Upper lobe of left lung (tissue), 4 donors: Measurements from ENCODE around the gene CTSS.

Experiments used
- EP300 ChIP-seq, 4 donors: sonication (generic); formaldehyde crosslinking; IDR thresholded peaks; one replicate each; pipeline ENCODE4 v1.5.1; 2017; ENCODE audit warnings: antibody characterized with exemption in 4 of 4, control low read depth in 2 of 4
- POLR2A ChIP-seq, 4 donors: fragments of 450-650 bp; IDR thresholded peaks; one replicate each; pipeline ENCODE4 v1.5.1; 2016 to 2017; ENCODE audit warnings: antibody characterized with exemption in 4 of 4, mild to moderate bottlenecking in 2 of 4
- POLR2AphosphoS5 ChIP-seq, 2 donors: sonication (generic); formaldehyde crosslinking; IDR thresholded peaks; one replicate each; pipeline ENCODE4 v1.5.1; 2017; ENCODE audit warnings: antibody characterized with exemption in 2 of 2
- TF ChIP-seq, protein P1 (sequence below), 6 experiments: fragments of 450-650 bp in 4 of 6; fragments of 200-600 bp in 2 of 6; sonication (generic) in 2 of 6; IDR thresholded peaks; one replicate each; pipeline ENCODE4 v1.5.1; 2016 to 2019; ENCODE audit warnings: antibody characterized with exemption in 6 of 6

DNA sequence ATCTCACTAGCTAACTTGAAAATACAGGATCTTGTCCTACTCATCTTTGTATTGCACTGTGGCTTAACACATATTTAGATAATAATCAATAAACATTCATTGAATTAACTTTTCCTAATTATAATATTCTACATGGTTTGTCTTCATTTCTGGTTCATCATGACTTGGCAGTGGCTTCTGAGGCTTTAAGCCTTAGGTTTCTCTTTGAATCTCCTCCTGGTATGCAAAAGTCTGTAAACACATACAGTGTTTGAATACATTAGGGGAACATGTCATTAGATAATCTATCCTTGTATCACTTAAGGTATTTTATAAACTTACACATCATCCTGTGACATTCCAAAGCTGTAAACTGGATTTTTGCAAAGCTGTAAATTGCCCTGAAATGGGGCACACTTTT lies 21.9 kb upstream of the CTSS start:
- TF ChIP-seq, protein P1, sequence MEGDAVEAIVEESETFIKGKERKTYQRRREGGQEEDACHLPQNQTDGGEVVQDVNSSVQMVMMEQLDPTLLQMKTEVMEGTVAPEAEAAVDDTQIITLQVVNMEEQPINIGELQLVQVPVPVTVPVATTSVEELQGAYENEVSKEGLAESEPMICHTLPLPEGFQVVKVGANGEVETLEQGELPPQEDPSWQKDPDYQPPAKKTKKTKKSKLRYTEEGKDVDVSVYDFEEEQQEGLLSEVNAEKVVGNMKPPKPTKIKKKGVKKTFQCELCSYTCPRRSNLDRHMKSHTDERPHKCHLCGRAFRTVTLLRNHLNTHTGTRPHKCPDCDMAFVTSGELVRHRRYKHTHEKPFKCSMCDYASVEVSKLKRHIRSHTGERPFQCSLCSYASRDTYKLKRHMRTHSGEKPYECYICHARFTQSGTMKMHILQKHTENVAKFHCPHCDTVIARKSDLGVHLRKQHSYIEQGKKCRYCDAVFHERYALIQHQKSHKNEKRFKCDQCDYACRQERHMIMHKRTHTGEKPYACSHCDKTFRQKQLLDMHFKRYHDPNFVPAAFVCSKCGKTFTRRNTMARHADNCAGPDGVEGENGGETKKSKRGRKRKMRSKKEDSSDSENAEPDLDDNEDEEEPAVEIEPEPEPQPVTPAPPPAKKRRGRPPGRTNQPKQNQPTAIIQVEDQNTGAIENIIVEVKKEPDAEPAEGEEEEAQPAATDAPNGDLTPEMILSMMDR (IDR thresholded peaks at IDR 0.05): no peak
- TF ChIP-seq POLR2AphosphoS5 (IDR thresholded peaks at IDR 0.05): no peak
- TF ChIP-seq POLR2A (IDR thresholded peaks at IDR 0.05): no peak
- TF ChIP-seq EP300 (IDR thresholded peaks at IDR 0.05): no peak
